GM19238 (cell line): ENCODE measurements around the gene FOXO4.

ENCODE experiments used
- DNase-seq: peaks from one replicate; pipeline ENCODE4 v3.0.0; 2011; ENCODE audit warnings: low spot score; ENCODE audit not compliant: insufficient read length

Gene FOXO4

GRCh38 chrX:71098951-71099506 is 3.4 kb downstream of the FOXO4 start:
- DNase-seq, result no peak

- no peak for DNase-seq
Measured at GRCh38 chrX:71099736-71100135, 4.1 kb downstream of the FOXO4 start.

GRCh38 chrX:71100581-71101505 is 5.2 kb downstream of the FOXO4 start:
- no peak for DNase-seq

- no peak for DNase-seq
Measured at GRCh38 chrX:71102292-71102691, 6.6 kb downstream of the FOXO4 start.

GRCh38 chrX:71103110-71103983 is 7.7 kb downstream of the FOXO4 start:
- DNase-seq, result peak; percentile 24

GRCh38 chrX:71105628-71106027 is 10.0 kb downstream of the FOXO4 start:
- no peak for DNase-seq

- no peak for DNase-seq
Measured at GRCh38 chrX:71106427-71106826, 10.8 kb downstream of the FOXO4 start, which contains the start of gene CXorf65. CXorf65 (minus strand) TSS chrX:71106740; CDS start chrX:71106556, 184 bp downstream.

- no peak for DNase-seq
Measured at GRCh38 chrX:71107245-71107644, 11.6 kb downstream of the FOXO4 start.

DNA sequence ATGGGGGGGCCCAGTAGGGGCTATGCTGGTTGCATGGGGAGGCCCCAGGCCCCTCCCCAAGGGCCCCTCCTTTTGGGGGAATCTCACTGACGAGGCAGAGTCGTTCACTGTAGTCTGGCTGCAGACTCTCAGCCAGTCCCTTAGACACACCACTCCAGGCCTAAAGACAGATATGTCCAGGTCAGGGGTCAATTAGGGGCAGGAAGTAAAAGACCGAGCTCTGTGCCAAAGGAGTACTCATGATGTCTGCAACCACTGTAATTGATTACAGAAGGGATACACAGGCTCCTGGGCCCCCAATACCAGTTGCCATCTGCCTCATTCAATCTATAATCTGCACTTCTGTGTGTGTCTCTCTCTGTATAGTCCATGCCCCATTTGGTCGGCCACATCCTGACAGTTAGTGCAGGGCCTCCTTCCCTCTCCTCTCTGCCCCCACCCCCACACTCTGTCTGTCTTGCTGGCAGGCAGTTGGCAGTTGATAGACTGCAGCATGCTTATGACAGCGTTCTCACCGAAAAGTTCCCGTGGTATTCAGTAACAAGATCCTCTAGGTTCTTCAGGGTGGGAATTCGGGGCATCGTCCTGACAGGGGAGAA is 12.2 kb downstream of the FOXO4 start:
- no peak for DNase-seq

DNA sequence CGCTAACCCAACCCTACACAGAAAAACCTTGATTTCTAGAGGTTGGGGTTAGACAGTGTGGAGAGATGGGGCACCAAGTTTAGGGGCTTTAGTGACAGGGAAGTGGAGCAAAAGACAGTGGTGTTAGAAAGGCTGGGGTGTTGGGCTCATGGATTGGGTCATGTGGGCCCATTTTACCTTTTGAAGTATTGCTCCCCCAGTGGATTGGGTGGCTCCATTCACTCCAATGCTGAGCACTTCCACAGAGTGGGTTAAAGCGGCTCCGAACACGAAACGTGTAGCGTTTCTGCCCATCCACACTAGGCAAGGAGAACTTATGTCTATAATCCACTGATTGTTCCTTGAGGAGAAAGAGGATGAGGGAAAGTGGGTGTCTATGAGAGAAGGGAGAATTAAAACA is 13.4 kb downstream of the FOXO4 start:
- DNase-seq, result no peak

DNA sequence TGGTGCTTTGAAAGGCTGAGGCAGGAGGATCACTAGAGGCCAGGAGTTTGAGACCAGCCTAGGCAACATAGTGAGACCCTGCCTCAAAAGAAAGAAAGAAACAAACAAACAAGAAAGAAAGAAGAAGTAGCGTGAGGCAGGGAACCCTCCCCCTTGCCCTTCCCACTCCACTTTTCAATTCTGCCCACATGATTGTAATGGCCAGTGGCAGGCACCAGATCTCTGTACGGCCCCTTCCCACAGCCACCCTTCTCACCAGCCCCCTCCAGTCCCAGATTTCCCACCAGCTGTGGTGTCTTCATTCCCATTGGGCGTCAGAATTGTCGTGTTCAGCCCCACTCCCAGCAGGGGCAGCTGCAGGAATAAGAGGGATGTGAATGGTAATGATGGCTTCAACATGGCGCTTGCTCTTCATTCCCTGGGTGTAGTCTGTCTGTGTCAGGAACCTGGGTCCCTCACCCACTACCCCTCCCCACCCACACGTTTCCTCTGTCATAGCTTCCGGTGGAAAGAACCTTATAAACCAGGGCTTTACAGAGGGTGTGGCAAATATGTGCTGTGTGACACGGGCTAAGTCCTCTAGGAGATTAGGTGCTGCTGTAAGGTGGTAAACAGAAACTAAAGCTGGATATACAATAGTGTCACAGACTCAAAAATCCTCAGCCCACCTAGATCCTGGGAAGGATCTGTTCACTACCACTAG is 15.6 kb downstream of the FOXO4 start, which contains the start of gene IL2RG:
Gene IL2RG, minus strand, starts transcription at position 437 of the 703 bp plus-strand sequence. Its CDS starts 38 bp downstream, at position 399.
- DNase-seq, result peak; percentile 43

DNA sequence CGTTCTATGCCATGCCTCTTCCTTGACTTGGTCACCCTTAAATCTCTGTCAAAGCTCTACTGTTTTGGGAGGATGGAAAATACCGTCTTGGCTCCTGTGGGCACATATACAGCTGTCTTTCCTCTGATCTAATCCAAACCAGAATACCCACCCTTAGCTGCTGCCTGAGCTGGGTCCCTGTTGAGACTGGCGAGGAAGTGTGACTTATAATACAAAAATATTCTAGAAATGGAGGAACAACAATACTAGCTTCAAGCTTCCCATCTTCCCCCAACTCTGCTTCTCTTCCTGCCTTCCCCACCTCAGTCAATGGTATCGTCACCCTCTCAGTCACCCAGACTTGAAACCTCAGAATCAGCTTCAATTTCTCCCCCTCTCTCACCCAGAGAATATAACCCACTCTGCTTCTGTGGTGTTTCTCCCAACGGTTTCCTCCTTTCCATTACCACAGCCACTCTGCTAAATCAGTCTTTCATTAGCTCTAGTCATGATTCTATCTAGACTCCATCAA is 16.3 kb downstream of the FOXO4 start:
- DNase-seq, result no peak

- DNase-seq, result no peak
Measured at GRCh38 chrX:71117358-71117757, 21.7 kb downstream of the FOXO4 start.

GRCh38 chrX:71118032-71118984 is 22.7 kb downstream of the FOXO4 start, which contains the start of gene MED12:
MED12 (plus strand) TSS chrX:71118596; CDS start chrX:71118755, 159 bp downstream.
- peak; percentile 66 for DNase-seq

GRCh38 chrX:71118985-71119535 is 23.4 kb downstream of the FOXO4 start:
- no peak for DNase-seq

- DNase-seq, result no peak
Measured at GRCh38 chrX:71128166-71128833, 32.6 kb downstream of the FOXO4 start.

DNA sequence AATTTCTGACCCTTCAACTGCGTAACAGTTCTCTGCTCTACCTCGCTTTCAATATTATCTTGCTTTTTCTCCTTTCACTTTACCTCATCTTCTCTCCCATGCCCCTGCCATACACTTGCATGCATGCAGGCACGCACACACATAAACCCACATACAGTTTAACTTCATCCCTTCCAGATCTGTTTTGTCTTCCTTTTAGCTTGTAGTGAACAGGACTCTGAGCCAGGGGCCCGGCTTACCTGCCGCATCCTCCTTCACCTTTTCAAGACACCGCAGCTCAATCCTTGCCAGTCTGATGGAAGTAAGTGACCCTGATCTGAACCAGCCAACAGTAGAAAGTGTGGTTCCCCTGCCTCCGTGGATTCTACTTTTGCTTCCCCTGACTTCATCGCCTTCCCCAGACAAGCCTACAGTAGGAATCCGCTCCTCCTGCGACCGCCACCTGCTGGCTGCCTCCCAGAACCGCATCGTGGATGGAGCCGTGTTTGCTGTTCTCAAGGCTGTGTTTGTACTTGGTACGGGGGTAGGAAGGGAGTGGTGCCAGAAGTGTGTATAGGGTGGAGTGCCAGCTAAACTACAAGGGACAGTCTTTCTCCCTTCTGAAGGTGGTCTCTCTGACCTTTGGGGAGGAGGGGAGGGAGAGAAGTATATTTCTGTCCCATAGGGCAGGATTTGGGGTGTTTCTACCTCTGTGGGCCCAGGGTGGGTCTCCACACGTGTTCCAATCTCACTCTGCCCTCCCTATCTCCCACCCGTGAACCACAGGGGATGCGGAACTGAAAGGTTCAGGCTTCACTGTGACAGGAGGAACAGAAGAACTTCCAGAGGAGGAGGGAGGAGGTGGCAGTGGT is 33.5 kb downstream of the FOXO4 start:
- peak; percentile 58 for DNase-seq
